ENCODE results near the gene GSG1.

Gene GSG1

GRCh38 chr12:13103391-13104033, at the start of gene GSG1:
GSG1 (minus strand) TSS chr12:13103667; CDS start chr12:13103512, 155 bp downstream.
- no peak for DNase-seq

GRCh38 chr12:13153180-13153579, 49.7 kb upstream of the GSG1 start:
- no peak for DNase-seq

- no peak for DNase-seq
Measured at GRCh38 chr12:13152756-13153155, 49.3 kb upstream of the GSG1 start.

GRCh38 chr12:13152281-13152680, 48.8 kb upstream of the GSG1 start:
- DNase-seq: no peak

GRCh38 chr12:13149411-13149810, 45.9 kb upstream of the GSG1 start:
- DNase-seq: no peak

GRCh38 chr12:13148485-13148847, 45.0 kb upstream of the GSG1 start:
- DNase-seq: no peak

GRCh38 chr12:13147688-13148484, 44.4 kb upstream of the GSG1 start:
- no peak for DNase-seq

- no peak for DNase-seq
Measured at GRCh38 chr12:13146336-13146938, 43.0 kb upstream of the GSG1 start.

- DNase-seq: no peak
Measured at GRCh38 chr12:13144266-13144828, 40.9 kb upstream of the GSG1 start.

GRCh38 chr12:13142747-13143146, 39.3 kb upstream of the GSG1 start:
- no peak for DNase-seq

- DNase-seq: no peak
Measured at GRCh38 chr12:13141686-13142085, 38.2 kb upstream of the GSG1 start.

GRCh38 chr12:13135371-13136178, 32.1 kb upstream of the GSG1 start:
- peak in 38 of 56 donors; percentile 5 to 68 (median 26) for DNase-seq

- no peak for DNase-seq
Measured at GRCh38 chr12:13133886-13134285, 30.4 kb upstream of the GSG1 start.

- no peak for DNase-seq
Measured at GRCh38 chr12:13130981-13131380, 27.5 kb upstream of the GSG1 start.

GRCh38 chr12:13128291-13128965, 25.0 kb upstream of the GSG1 start:
- DNase-seq: no peak

GRCh38 chr12:13127444-13127843, 24.0 kb upstream of the GSG1 start:
- no peak for DNase-seq

GRCh38 chr12:13126494-13126893, 23.0 kb upstream of the GSG1 start:
- DNase-seq: no peak

- no peak for DNase-seq
Measured at GRCh38 chr12:13125996-13126395, 22.5 kb upstream of the GSG1 start.

- DNase-seq: no peak
Measured at GRCh38 chr12:13124656-13125505, 21.4 kb upstream of the GSG1 start.

- no peak for DNase-seq
Measured at GRCh38 chr12:13121568-13121967, 18.1 kb upstream of the GSG1 start.

Measured in amygdala (tissue), 56 donors.